Esophagus muscularis mucosa (tissue), 4 donors: ENCODE data around the gene UCN2. TPM values are rescaled to one million over a fixed set of nuclear protein-coding genes. Genes with fewer than 3 reads are reported as not detected.

Experiments used
- DNase-seq: peaks from one replicate; pipeline ENCODE4 v3.0.0-alpha.2; 2017; ENCODE audit errors: extremely low spot score
- H3K27ac ChIP-seq, 4 donors: fragments of 200-600 bp; sonication (generic); replicated peaks in 1 of 4; 1 replicate in 3 of 4; 2 replicates in 1 of 4; pipeline ENCODE4 v1.5.1; 2016 to 2019; ENCODE audit warnings: mild to moderate bottlenecking in 1 of 4
- H3K27me3 ChIP-seq, 4 donors: fragments of 200-600 bp; sonication (generic); one replicate each; pipeline versions ENCODE4 v1.5.1 to v1.6.0; 2016 to 2019
- H3K36me3 ChIP-seq, 4 donors: fragments of 200-600 bp; sonication (generic); one replicate each; pipeline ENCODE4 v1.5.1; 2016 to 2019
- H3K4me1 ChIP-seq, 4 donors: fragments of 200-600 bp; sonication (generic); one replicate each; pipeline ENCODE4 v1.5.1; 2016 to 2019
- H3K4me3 ChIP-seq, 4 donors: fragments of 200-600 bp; sonication (generic); 1 replicate in 2 of 4; 2 replicates in 2 of 4; pipeline ENCODE4 v1.5.1; 2016 to 2019; ENCODE audit warnings: mild to moderate bottlenecking in 4 of 4, moderate library complexity in 1 of 4
- H3K9me3 ChIP-seq, 4 donors: fragments of 200-600 bp; sonication (generic); 1 replicate in 3 of 4; 2 replicates in 1 of 4; pipeline ENCODE4 v1.5.1; 2016 to 2019
- EP300 ChIP-seq: sonication (generic); formaldehyde crosslinking; IDR thresholded peaks from one replicate; pipeline ENCODE4 v1.6.1; 2017; ENCODE audit warnings: antibody characterized with exemption
- POLR2A ChIP-seq: fragments of 450-650 bp; IDR thresholded peaks from one replicate; pipeline ENCODE4 v1.6.1; 2017; ENCODE audit warnings: antibody characterized with exemption, moderate library complexity, mild to moderate bottlenecking, low read depth
- POLR2AphosphoS5 ChIP-seq, 2 donors: sonication (generic); formaldehyde crosslinking; IDR thresholded peaks; one replicate each; pipeline ENCODE4 v1.6.1; 2017; ENCODE audit warnings: antibody characterized with exemption in 2 of 2
- WGBS: methylation state at CpG from one replicate; pipeline ENCODE4 v1.1.5; 2018; 5-methylcytosine and 5-hydroxymethylcytosine counted together
- intact Hi-C: fragments of 100-400 bp; cut with DNase I; formaldehyde crosslinking; loops from one replicate; pipeline ENCODE4 v1.15.1; 2023
- total RNA-seq, 4 donors: library from RNA; depleted of rRNA; stranded (reverse); fragments of >200 nt; gene quantifications; one replicate each; pipeline versions ENCODE4 v1.1.0 to v1.2.1, GENCODE V29; 2016
- TF ChIP-seq, protein P1 (sequence below), 3 experiments: fragments of 200-600 bp in 2 of 3; fragments of 450-650 bp in 1 of 3; sonication (generic) in 2 of 3; IDR thresholded peaks; one replicate each; pipeline ENCODE4 v1.5.1; 2017 to 2019; ENCODE audit warnings: antibody characterized with exemption in 3 of 3, mild to moderate bottlenecking in 2 of 3, moderate library complexity in 1 of 3

Gene UCN2
- total RNA-seq, 4 donors from 2014 or later, result not detected

DNA sequence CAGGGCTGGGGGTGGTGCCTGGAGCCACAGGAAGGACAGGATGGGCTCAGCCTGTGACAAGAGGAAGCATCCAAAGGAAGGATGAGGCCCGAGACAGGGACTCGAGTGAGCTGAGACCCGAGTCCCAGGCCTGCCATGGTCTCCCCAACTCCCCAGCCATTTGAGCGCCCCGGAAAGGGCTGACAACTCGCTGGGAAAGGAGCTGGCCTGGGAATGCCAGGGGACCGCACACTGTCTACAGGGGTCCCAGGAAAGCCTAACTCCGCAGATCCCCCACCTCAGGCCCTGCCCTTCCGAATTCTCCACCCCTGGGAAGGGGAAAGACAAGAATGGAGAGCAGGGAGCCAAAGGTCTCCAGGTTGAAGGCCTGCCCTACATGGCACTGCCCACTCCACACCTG, 38.6 kb downstream of the UCN2 start:
- Histone ChIP-seq H3K9me3 (no peaks in the 10 kb centered on the region), H3K4me1 (no peaks in the 10 kb centered on the region), H3K27me3 (no peaks in the 10 kb centered on the region), H3K36me3 (peaks cover 0 to 30% (median 5%) of the 10 kb centered on the region in 4 donors), H3K27ac (no peak overlapping the region), H3K4me3 (no peak overlapping the region)
- DNase-seq, result no peak
- TF ChIP-seq POLR2AphosphoS5 (IDR thresholded peaks at IDR 0.05), result no peak
- no peak for TF ChIP-seq EP300
- TF ChIP-seq, protein P1, sequence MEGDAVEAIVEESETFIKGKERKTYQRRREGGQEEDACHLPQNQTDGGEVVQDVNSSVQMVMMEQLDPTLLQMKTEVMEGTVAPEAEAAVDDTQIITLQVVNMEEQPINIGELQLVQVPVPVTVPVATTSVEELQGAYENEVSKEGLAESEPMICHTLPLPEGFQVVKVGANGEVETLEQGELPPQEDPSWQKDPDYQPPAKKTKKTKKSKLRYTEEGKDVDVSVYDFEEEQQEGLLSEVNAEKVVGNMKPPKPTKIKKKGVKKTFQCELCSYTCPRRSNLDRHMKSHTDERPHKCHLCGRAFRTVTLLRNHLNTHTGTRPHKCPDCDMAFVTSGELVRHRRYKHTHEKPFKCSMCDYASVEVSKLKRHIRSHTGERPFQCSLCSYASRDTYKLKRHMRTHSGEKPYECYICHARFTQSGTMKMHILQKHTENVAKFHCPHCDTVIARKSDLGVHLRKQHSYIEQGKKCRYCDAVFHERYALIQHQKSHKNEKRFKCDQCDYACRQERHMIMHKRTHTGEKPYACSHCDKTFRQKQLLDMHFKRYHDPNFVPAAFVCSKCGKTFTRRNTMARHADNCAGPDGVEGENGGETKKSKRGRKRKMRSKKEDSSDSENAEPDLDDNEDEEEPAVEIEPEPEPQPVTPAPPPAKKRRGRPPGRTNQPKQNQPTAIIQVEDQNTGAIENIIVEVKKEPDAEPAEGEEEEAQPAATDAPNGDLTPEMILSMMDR (IDR thresholded peaks at IDR 0.05), result no peak
- TF ChIP-seq POLR2A, result no peak
- intact Hi-C loops, result no loop called here
- WGBS, result 90% methylated on average over 5 of the region's 9 CpGs

DNA sequence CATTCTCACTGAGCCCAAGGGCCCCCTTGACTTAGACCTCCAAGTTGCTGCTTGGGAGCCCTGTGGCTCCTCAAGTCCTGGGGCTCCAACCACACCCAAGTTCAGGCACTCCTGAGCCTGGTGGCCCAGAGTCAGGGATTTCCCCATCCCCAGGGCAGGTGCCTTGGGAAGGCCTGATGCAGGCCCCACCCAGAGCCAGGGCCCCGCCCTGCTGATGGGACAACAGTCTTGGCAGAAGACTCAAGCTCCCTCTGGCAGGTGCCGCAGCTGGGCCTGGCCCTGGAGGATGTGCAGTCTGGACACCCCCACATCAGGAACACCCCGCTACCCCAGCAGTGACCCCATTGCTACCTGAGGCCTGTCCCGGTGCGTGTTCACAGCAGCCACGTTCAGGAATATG, 41.9 kb downstream of the UCN2 start:
- TF ChIP-seq POLR2AphosphoS5 (IDR thresholded peaks at IDR 0.05), result no peak
- TF ChIP-seq POLR2A, result no peak
- TF ChIP-seq, protein P1 (IDR thresholded peaks at IDR 0.05), result no peak
- no peak for TF ChIP-seq EP300
- Histone ChIP-seq H3K27me3 (no peaks in the 10 kb centered on the region), H3K36me3 (peaks cover 0 to 36% (median 8%) of the 10 kb centered on the region in 4 donors), H3K4me1 (no peaks in the 10 kb centered on the region), H3K27ac (no peak overlapping the region), H3K9me3 (no peaks in the 10 kb centered on the region), H3K4me3 (no peak overlapping the region)
- 96% methylated on average over 5 of the region's 6 CpGs for whole genome bisulfite sequencing
- no peak for DNase-seq
- intact Hi-C loops, result no loop called here

DNA sequence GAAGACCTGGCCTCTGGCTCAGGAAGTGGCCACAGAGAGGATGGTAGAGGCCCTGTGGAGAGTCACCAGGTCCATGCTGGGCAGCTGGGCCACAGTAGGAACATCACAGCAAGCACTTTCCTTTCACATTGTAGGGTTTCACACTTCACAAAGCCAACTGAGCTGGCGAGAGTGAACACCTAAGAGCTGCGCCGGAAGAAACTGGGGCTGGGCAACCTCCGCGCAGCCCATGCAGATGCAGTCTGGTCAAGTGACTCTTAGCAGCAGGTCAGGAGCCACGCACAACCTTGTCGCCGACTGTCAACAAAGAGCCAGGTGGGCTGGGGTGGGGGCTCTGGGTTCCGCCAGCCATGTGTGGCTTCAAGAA, 44.3 kb downstream of the UCN2 start:
- Histone ChIP-seq H3K4me1 (no peaks in the 10 kb centered on the region), H3K4me3 (no peak overlapping the region), H3K9me3 (no peaks in the 10 kb centered on the region), H3K36me3 (peaks cover 0 to 28% (median 5%) of the 10 kb centered on the region in 4 donors), H3K27ac (no peak overlapping the region), H3K27me3 (no peaks in the 10 kb centered on the region)
- DNase-seq, result no peak
- WGBS, result 100% methylated on average over 3 of the region's 9 CpGs
- TF ChIP-seq, protein P1 (IDR thresholded peaks at IDR 0.05), result no peak
- no peak for TF ChIP-seq POLR2AphosphoS5 (IDR thresholded peaks at IDR 0.05)
- TF ChIP-seq POLR2A, result no peak
- no peak for TF ChIP-seq EP300
- intact Hi-C loops, result no loop called here

DNA sequence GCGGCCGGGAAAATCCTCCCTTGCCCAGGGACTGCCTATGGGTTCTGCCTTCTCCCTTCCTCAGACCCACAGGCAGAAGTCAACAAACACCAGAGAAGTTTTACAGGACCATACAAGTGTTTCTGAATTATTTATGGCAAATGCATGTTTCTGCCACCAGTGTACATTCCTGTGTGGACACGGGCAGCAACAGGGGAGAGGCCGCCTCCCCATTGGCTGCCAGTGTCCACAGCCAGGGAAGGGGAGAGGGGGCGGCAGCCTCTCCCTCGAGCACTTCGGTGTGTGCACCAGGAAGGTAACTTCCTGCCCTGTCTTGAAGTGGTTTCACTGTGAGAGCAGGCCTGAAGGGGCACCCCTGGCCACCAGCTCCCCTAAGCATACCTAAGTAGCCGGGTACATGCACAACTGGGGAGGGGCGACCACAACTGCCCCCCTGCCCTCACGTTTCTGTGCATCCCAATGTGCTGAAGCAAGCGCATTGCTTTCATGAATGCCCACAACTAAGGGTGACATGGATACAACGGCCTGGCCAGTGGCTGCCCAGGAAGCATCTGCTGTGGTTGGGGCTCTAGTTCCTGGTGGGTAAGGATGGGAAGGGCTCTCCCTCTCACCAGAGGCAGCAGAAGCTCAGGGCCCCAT, 44.8 kb downstream of the UCN2 start:
- no peaks in the 10 kb centered on the region for H3K27me3 ChIP-seq
- H3K9me3 ChIP-seq, result no peaks in the 10 kb centered on the region
- no peaks in the 10 kb centered on the region for H3K4me1 ChIP-seq
- H3K36me3 ChIP-seq, result peaks cover 0 to 25% (median 5%) of the 10 kb centered on the region in 4 donors
- no peak for DNase-seq
- WGBS, result 62% methylated on average over 10 of the region's 12 CpGs
- H3K4me3 ChIP-seq, result no peak overlapping the region
- no peak overlapping the region for H3K27ac ChIP-seq
- TF ChIP-seq POLR2AphosphoS5 (IDR thresholded peaks at IDR 0.05) (no peak), POLR2A (no peak), EP300 (no peak)
- TF ChIP-seq, protein P1 (IDR thresholded peaks at IDR 0.05), result no peak
- intact Hi-C loops, result no loop called here

DNA sequence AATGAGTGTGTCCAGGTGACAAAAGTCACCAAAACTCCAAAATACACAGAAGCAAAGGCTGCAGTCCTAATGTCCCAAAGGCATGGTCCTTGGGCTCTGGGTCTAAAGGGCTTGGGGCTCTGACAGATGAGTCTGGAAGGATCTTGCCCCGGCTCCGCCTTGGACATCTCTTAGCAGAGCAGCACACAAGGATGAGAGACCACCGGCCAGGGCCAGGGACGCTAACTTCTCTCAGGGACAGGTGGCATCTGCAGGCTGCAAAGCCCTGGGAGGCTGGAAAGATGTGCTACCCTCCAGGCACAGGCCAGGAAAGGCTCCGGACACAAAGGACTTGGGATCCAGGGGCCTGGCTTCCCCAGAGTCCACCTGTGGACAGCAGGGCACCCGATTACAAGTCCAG, 45.5 kb downstream of the UCN2 start:
- Histone ChIP-seq H3K4me1 (no peaks in the 10 kb centered on the region), H3K36me3 (peaks cover 0 to 18% (median 5%) of the 10 kb centered on the region in 4 donors), H3K27me3 (no peaks in the 10 kb centered on the region), H3K4me3 (no peak overlapping the region), H3K27ac (no peak overlapping the region), H3K9me3 (no peaks in the 10 kb centered on the region)
- 88% methylated on average over 3 of the region's 6 CpGs for WGBS
- no peak for DNase-seq
- intact Hi-C loops, result no loop called here
- TF ChIP-seq EP300 (no peak), POLR2A (no peak), POLR2AphosphoS5 (IDR thresholded peaks at IDR 0.05) (no peak)
- TF ChIP-seq, protein P1 (IDR thresholded peaks at IDR 0.05), result no peak
